Fibroblast of skin of right quadriceps (primary cell): ENCODE data around the gene RUSF1.
"Not testable (repeated sequence)": the region's sequence is repeated elsewhere in the genome, so short reads cannot be mapped to it uniquely, and the experiment has no call there.

Source experiments
- DNase-seq: peaks from one replicate; pipeline ENCODE4 v3.0.0-alpha.2; 2013

The RUSF1 gene

DNA sequence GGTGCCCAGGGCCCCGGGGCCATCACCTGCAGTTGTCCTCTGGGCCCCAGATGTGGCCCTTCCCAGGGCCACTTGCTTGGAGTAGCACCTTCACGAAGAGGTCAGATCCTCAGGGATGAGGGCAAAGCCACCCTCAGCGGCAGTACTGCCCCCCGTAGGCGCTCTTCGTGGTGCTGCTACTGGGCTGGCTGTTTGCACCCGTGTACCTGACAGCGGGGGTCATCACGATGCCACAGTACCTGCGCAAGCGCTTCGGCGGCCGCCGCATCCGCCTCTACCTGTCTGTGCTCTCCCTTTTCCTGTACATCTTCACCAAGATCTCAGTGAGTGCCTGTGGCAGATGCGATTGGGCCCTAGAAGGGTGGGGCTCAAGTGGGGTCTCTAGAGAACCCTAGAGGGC lies 22.6 kb downstream of the RUSF1 start:
- DNase-seq, result no peak

DNA sequence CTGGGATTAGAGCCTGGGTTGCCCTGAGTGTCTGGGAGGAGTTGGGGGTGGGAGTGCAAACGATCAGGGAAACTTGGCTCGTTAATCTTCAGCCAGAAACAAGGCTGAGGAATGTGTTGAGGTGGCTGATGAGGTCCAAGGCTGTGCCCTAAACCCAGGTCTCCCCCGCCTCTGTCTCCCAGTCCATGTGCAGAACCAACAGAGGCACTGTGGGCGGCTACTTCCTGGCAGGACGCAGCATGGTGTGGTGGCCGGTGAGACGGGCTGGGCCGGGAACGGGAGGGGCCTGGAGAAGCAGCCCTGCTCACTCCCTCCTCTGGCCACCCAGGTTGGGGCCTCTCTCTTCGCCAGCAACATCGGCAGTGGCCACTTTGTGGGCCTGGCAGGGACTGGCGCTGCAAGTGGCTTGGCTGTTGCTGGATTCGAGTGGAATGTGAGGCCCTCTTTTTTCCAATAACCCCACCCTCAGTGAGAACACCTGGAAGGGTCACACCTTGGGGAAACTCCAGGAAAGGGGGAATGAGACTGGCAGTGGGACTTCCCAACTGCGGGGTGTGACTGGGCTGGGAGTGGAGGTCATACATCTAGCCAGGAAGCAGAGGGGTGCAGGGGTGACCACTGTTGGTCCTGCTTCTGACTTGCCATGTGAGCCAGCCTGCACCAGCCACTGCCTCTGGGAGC lies 23.6 kb downstream of the RUSF1 start:
- DNase-seq, result no peak

DNA sequence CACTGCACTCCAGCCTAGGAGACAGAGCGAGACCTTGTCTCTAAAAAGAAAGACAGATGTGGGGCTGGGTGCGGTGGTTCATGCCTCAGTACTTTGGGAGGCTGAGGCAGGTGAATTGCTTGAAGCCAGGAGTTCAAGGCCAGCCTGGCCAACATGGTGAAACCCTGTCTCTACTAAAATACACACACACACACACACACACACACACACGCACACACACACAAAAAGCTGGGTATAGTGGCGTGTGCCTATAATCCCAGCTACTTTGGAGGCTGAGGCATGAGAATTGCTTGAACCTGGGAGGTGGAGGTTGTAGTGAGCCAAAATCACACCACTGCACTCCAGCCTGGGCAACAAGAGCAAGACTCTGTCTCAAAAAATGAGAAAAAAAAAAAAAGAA lies 24.1 kb downstream of the RUSF1 start:
- DNase-seq, result not testable (repeated sequence)

DNA sequence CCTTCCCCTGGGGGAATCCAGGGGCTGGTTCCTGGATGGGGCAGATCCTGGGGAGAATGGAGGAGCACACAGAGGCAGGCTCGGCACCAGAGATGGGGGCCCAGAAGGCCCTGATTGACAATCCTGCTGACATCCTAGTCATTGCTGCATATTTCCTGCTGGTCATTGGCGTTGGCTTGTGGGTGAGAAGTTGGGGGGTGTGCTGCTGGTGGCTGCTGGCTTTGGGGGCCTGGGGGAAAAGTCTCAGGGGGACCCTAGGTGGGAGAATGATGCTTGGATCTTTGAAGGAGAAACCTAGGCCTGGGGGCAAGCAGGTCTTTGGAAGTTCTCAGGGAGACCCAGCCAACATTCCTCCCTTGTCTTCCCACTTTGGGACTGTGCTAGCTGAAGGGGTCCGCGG lies 25.1 kb downstream of the RUSF1 start, which contains the start of gene SLC5A2:
SLC5A2 (plus strand) TSS at position 43 of the 400 bp plus-strand sequence; CDS start at position 57, 14 bp downstream.
- DNase-seq, result no peak

DNA sequence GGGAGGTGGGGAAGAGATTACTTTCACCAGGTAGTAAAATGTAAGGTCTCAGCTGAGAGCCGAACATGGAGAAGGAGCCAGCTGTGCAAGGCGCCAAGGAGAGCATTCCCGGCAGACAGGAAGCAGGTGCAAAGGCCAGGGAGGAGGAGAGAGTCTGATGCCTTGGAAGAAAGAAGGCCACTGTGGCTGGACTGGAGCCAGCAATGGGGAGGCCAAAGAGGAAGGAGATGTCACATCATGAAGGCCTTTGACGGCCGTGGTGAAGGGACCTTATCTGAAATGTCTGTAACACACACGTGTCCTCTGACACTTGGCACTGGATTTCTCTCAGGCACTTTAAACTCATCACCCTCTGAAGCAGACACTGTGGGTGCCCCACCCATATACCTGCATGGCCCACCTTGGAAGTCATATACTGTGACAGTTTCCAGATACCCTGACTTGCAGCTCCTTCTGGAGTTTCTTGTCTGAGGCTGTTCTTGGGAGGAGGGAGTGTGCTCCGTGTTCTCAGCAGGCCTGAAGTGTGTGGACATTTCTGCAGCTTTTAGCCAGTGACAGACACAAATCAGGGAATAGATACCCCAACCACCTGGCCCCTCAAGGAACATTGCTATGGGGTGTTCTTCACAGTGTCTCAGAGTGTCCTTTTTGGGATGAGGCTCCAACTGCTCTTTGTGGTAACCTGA lies 27.2 kb downstream of the RUSF1 start:
- no peak for DNase-seq

DNA sequence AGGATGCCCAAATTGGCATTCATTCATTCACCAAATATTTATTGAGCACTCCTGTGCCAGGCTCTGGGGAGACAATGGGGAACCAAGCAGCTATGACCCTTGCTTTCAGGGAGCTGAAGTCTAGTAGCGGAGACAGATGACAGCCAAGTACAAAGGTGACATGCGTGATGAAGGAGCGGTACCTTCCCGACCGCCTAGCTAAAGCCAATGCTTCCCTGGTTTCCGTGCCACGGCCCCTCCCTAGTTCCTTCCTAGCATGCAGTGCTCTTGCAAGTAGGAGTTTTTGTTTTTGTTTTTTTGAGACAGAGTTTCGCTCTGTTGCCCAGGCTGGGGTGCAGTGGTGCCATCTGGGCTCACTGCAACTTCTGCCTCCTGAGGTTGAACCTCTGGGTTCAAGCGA lies 28.4 kb downstream of the RUSF1 start:
- DNase-seq, result no peak

DNA sequence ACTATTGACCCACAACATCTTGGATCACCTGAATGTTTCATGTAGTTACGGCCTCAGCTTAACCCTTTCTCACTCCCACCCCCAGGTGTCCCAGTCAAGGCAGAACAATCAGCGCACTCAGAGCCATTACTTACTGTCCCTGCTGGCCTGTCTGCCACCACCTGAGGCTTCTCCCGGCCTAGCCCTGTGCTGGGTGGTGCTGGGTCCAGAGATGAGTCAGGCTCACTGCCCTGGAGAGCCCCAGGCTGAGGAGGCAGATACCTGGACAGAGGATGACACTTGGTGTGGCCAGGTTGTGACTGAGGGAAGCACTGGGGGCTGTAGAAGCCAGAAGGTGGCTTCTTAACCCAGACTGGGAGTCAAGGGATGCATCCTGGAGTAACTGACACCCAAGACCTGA lies 29.2 kb downstream of the RUSF1 start:
- DNase-seq, result no peak

DNA sequence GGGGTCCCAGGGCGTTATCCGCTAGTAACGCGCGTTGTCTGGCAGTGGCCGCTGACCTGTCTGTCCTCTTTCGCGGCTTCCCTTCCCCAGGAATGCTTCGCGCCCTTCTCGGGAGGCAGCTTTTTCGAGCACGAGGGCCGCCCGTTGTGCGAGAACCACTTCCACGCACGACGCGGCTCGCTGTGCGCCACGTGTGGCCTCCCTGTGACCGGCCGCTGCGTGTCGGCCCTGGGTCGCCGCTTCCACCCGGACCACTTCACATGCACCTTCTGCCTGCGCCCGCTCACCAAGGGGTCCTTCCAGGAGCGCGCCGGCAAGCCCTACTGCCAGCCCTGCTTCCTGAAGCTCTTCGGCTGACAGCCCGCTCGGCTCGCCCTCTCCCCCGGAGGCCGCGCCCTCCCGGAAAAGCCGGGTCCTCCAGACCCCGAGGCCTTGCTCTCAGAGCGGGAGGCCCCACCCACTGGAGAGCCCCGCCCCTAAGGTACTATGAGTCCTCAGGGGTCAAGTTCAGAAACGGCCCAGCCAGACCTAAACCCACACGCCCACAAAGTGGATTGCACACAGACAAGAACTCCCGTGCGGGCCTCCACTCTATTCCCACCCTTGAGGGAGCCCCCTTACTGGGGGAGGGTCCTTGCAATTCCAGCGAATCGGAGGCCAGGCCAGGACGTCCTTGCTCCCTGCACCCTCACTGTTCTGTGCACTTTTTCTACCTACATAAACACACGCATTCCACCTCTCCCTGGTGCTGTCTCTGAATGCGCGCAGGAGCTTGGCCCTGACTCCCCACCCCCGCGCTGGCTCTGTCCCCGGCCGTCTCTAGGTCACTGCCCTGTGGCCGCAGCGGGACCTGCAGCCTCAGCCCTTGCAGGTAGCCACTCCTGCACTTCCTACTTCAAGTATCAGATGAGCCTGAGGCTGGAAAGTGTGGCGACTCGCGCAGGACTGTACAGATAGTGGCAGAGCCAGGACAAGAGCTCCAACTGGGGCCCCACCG lies 30.7 kb downstream of the RUSF1 start:
- DNase-seq, result no peak

DNA sequence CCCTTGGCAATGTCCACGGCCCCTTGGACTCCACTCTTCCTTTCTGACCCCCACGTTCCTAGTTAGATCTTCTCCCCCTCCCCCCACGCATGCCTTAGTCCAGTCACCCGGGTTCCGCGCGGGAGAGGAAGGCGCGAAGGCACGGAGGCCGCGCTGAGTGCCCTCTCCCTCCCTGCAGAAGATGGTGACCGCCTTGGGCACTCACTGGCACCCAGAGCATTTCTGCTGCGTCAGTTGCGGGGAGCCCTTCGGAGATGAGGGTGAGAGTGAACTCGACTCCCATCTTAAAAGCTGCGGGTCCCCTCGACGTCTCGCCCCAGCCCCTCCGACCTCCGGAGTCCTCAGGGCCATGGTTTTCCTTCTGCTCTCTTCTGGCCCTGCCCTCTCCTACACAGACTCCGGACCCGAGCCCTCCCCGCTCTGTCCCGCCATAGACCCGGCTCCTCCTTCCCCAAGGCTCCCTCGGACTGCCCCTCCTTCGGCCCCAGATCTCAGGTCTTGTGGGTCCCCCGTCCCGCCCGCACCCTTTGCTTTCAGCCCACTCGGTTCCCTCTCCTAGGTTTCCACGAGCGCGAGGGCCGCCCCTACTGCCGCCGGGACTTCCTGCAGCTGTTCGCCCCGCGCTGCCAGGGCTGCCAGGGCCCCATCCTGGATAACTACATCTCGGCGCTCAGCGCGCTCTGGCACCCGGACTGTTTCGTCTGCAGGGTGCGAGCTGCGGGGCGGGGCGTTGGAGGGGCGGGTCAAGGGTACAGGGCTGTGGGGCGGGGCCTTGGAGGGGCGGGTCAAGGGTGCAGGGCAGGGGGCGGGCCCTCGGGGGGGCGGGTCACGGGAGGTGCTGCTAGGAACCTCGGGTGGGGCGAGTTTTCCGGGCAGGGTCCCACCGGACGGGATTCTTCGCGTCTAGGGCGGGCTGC lies 31.6 kb downstream of the RUSF1 start:
- DNase-seq, result no peak

DNA sequence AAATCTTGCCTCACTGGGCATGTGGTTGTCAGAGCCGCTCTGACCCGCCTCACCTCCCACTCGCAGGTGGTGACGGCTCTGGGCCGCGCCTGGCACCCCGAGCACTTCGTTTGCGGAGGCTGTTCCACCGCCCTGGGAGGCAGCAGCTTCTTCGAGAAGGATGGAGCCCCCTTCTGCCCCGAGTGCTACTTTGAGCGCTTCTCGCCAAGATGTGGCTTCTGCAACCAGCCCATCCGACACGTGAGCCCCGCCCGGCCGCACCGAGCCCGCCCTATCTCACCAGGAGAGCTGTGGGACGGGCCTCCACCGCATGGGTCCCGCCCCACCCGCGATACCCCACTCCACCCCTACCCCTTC lies 32.3 kb downstream of the RUSF1 start:
- no peak for DNase-seq

DNA sequence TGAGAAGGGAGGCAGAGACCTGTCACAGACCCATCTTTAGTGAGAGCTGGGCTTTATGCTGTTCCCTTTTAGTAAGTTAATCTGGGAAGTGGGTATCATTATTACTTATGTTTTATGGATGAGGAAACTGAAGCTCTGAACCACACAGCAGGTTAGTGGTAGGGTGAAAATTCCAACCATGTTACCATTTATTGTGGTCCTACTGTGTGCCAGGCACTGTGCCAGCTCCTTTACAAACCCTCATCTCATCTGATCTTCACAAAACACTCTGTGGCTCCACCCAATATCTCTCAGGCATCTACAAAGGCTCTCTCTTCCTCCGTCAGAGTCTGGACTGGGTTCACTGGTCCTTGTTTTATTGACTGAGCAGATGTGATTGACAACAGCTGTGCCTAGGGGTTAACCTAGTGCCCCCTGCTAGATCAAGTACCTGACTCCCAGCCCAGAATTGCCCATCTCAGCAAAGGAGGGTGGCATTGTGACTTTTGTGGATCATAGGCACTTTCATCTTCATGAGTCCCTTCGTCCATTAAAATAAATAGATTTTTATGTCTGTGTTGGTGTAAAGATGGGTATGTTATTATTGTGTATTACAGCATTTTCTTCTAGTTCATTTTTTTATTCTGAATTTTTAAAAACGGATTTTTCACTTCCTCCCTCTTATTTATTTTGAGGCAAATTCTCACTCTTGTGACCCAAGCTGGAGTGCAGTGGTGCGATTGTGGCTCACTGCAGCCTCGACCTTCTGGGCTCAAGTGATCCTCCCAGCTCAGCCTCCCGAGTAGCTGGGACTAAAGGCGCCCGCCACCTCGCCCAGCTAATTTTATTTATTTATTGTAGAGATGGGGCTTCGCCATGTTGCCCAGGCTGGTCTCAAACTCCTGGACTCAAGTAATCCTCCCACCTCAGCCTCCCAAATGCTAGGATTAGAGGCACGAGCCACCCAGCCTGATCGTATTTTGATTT lies 33.1 kb downstream of the RUSF1 start:
- DNase-seq, result no peak

DNA sequence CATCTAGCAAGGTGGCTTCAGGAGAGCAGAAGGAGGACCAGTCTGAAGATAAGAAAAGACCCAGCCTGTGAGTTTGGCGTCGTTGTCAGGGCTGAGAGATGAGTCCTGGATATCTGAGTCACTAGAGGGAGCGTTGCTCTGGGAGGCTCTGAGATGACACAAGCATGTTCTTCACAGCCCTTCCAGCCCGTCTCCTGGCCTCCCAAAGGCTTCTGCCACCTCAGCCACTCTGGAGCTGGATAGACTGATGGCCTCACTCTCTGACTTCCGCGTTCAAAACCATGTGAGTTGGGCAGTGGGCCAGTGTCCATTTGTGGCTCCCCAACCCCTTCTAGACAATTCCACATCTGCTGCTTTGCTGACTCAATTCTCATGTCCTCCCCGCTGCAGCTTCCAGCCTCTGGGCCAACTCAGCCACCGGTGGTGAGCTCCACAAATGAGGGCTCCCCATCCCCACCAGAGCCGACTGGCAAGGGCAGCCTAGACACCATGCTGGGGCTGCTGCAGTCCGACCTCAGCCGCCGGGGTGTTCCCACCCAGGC lies 33.9 kb downstream of the RUSF1 start:
- DNase-seq, result peak; percentile 68

DNA sequence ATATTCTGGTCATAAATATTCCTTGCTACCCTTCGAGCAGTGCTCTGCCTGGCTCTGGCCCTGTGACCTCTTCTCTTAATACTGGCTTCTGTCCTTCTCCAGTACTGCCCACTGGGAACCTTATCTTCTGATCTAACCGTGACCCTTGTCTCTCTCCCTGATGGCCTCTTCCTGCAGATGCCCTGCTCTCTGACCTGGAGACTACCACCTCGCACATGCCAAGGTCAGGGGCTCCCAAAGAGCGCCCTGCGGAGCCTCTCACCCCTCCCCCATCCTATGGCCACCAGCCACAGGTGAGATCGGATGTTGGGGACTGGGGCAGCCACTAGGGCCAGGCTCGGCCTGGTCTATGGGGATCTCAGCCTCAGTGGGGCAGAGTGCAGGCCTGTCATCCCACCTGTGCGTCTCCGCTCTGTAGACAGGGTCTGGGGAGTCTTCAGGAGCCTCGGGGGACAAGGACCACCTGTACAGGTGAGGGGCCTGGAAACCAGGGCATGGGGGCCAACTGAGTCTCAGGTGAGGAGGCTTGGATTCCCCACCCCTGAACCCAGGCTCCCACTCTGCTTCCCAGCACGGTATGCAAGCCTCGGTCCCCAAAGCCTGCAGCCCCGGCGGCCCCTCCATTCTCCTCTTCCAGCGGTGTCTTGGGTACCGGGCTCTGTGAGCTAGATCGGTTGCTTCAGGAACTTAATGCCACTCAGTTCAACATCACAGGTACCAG lies 34.8 kb downstream of the RUSF1 start:
- no peak for DNase-seq

DNA sequence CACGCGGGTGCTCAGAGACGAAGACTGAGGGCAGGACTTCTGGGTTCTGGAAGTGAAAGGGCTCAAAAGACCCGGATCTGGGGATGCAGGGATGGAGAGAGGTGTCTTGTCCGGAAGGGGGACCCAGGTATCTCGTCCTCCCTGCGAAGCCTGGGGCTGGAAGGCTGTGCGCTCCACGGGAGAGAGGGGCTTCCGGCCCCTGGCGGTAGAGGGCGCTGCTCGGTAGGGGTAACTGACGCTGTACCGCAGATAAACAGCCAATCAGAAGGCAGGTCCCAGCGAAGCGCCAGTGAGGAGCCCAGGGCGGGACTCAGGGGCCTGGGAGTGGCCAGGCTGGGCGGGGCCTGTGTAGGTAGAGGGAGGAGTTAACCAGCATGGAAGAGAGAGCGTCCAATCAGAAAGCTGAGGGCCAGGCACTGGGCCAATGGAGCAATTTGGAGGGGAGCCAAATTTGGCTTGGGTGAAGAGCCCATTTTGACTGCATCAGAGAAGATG lies 35.4 kb downstream of the RUSF1 start:
- DNase-seq, result peak; percentile 95

DNA sequence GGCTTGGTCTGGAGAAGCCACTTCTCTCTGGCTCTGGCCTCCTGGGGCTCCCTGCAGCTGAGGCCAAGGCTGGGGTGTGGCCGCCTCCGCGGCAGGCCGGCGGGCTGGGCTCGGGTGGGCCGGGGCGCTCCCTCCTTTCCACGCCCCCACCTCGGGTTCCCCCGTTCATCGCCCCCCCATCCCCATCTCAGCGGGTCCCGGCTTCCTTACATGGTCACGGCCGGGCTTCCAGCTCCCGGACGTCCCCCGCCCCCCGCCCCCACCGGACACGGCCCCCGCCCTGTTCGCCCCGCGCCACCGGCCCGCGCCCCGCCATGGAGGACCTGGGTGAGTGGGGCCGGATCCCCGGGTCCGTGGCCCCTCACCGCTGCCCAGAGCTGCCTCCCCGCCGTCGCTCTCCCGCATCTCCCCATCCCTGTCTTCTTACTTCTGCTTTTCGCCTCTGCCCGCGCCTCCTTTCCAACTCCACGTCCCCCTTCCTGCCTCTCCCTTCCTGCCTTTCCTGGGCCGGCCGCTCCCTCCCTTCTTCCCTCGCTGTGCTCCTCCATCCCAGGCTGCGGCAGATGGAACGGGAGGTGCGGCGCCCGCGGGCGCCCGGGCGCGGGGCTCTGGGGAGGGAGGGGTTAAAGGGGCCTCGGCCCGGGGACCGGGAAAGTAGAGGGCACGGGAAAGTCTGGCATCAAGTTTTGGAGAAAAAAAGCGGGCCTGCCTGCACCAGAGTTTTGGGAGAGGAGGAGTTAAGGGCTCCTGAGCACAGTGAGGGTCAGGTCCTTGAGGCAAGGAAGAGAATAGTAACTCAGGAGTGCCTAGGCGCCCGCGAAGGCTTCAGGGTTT lies 36.1 kb downstream of the RUSF1 start, which contains the start of gene TGFB1I1:
TGFB1I1 (plus strand) TSS at position 278 of the 834 bp plus-strand sequence; CDS start at position 315, 37 bp downstream.
- peak; percentile 91 for DNase-seq

DNA sequence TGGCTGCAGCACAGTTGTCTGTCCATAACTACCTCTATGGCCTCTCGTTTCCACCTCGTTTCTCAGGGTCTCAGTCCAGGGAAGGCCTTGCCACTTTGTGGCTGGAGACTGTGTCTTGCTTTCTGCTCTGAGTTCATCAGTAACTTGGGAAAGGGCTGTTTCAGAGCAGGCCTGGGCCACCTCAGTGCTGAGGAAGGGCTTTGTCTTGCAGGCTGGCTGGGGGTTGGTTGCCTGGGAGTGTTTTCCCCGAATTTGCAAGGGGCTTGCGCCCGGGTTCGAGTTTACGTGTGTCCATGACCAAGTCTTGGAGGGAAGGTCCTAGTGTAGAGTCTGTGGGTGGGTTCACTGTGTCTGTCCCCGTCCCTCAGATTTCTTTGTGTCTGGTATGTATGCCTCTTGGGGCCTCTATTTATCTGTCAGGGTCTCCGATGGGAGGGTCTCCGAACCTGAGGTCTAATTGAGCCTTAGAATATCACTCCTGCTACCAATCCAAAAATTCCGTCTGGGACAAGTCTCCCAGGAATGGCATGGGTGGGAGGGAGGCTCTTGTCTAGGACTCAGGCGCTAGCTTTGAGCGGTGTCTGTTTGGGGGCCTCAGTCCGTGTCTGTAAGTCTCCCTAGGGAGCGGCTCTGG lies 36.8 kb downstream of the RUSF1 start:
- DNase-seq, result no peak

DNA sequence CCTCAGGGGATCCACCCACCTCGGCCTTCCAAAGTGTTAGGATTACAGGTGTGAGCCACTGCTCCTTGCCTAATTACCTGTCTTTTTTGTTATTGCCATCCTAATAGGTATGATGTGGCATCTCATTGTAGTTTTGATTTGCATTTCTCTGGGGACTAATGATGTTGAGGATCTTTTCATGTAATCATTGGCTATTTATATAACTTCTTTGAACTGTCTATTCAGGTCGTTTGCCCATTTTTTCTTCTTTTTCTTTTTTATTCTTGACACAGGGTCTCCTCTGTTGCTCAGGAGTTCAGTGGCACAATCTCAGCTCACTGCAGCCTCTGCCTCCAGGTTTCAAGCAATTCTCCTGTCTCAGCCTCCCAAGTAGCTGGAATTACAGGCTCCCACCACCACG lies 37.6 kb downstream of the RUSF1 start:
- no peak for DNase-seq

DNA sequence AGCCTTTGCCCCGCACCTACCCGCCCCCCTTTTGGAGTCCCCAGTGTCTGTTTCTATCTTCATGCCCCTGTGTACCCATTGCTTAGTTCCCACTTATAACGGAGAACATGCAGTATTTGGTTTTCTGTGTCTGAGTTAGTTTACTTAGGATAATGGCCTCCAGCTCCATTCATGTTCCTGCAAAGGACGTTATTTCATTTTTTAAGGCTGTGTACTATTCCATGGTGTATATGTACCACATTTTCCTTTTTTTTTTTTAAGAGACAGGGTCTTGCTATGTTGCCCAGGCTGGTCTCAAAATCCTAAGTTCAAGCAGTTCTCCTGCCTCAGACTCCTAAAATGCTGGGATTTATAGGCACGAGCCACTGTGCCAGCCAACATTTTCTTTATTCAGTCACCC lies 40.3 kb downstream of the RUSF1 start:
- DNase-seq, result no peak
